SH-SY5Y (cell line): ENCODE results near the gene PITX2.

ENCODE experiments used
- GATA2 ChIP-seq: IDR thresholded peaks from 2 replicates; pipeline ENCODE4 v1.6.1; 2011; ENCODE audit warnings: mild to moderate bottlenecking, low read depth, low read length
- GATA3 ChIP-seq: IDR thresholded peaks from 2 replicates; pipeline ENCODE4 v1.6.1; 2011; ENCODE audit warnings: low read depth, mild to moderate bottlenecking, low read length, moderate library complexity

GRCh38 chr4:110605077-110605476 lies 17.8 kb downstream of the PITX2 start:
- TF ChIP-seq GATA2 (no peak), GATA3 (no peak)
